Gastrocnemius medialis (tissue), 4 donors: ENCODE results near the gene LDAH.

ENCODE experiments used
- CTCF ChIP-seq, 5 experiments: fragments of 450-650 bp in 3 of 5; fragments of 200-600 bp in 2 of 5; sonication (generic) in 2 of 5; IDR thresholded peaks in 4 of 5; conservative IDR thresholded peaks in 1 of 5; 1 replicate in 4 of 5; 2 replicates in 1 of 5; pipeline ENCODE4 v1.5.1; 2016 to 2019; ENCODE audit warnings: antibody characterized with exemption in 5 of 5, mild to moderate bottlenecking in 3 of 5, moderate library complexity in 3 of 5
- POLR2A ChIP-seq, 2 donors: fragments of 450-650 bp; IDR thresholded peaks; one replicate each; pipeline ENCODE4 v1.6.1; 2017; ENCODE audit warnings: antibody characterized with exemption in 2 of 2, mild to moderate bottlenecking in 2 of 2, moderate library complexity in 2 of 2

GRCh38 chr2:20704886-20705285 is 118.0 kb downstream of the LDAH start:
- TF ChIP-seq CTCF (IDR thresholded peaks at IDR 0.05 in 4 of 5, conservative IDR thresholded peaks at IDR 0.05 in 1 of 5) (no peak), POLR2A (IDR thresholded peaks at IDR 0.05) (no peak)
